D721Med (cell line): Measurements from ENCODE around the gene ASMTL.

Experiments
- DNase-seq: peaks from one replicate; pipeline ENCODE4 v3.0.0; 2011; ENCODE audit warnings: low spot score; ENCODE audit not compliant: insufficient read length
- FAIRE-seq: peaks from 2 replicates; lab custom pipeline; 2011; peaks lifted over from hg19 to GRCh38; lab: Jason Lieb, UNC
- TF ChIP-seq, protein P1 (sequence below): IDR thresholded peaks from 2 replicates; pipeline ENCODE4 v1.5.1; 2012; ENCODE audit warnings: mild to moderate bottlenecking, control low read depth; ENCODE audit not compliant: insufficient read depth; ENCODE audit errors: missing control alignments

The ASMTL gene

DNA sequence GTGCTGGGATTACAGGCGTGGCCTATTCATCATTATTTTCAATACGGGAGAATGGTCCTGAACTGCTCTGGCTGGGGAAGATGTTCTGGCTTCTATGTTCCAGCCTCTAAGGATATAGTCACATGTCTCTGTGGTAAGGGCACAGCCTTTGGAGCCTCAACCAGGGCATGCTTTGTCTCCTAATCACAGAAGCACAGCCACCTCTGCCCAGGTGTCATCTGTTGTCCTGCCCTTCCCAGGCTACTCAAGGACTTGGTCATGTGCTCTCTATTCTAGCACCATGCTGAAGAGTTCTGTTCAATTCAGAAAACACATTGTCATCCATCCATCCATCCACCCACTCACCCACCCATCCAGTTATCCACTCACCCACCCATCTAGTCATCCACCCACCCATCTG lies 29.5 kb downstream of the ASMTL start:
- TF ChIP-seq, protein P1, sequence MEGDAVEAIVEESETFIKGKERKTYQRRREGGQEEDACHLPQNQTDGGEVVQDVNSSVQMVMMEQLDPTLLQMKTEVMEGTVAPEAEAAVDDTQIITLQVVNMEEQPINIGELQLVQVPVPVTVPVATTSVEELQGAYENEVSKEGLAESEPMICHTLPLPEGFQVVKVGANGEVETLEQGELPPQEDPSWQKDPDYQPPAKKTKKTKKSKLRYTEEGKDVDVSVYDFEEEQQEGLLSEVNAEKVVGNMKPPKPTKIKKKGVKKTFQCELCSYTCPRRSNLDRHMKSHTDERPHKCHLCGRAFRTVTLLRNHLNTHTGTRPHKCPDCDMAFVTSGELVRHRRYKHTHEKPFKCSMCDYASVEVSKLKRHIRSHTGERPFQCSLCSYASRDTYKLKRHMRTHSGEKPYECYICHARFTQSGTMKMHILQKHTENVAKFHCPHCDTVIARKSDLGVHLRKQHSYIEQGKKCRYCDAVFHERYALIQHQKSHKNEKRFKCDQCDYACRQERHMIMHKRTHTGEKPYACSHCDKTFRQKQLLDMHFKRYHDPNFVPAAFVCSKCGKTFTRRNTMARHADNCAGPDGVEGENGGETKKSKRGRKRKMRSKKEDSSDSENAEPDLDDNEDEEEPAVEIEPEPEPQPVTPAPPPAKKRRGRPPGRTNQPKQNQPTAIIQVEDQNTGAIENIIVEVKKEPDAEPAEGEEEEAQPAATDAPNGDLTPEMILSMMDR: no peak
- DNase-seq (no peak), FAIRE-seq (no peak)

DNA sequence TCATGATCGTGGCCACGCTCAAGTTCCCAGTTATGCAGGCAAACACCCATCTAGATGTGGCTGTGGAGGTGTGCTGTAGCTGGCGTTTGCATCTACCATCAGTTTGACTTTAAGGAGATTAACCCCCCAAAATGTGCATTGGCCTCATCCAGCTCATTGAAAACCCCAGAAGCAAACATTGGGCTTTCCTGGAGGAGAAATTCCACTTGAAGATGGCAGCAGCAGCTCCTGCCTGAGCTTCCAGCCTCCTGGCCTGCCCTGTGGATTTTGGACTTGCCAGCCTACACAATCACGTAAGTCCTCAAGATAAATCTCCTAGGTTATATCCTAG lies 30.6 kb downstream of the ASMTL start:
- FAIRE-seq: no peak

GRCh38 chrX:1421433-1422134 lies 31.1 kb downstream of the ASMTL start:
- TF ChIP-seq, protein P1: no peak
- no peak for FAIRE-seq
- no peak for DNase-seq

More for the DNA sequence above, 30.6 kb downstream of the ASMTL start:
- TF ChIP-seq, protein P1: no peak
- no peak for DNase-seq

- DNase-seq (no peak), FAIRE-seq (no peak)
- TF ChIP-seq, protein P1: no peak
Measured at GRCh38 chrX:1420371-1420770, 32.3 kb downstream of the ASMTL start.

- TF ChIP-seq, protein P1: no peak
- DNase-seq (no peak), FAIRE-seq (no peak)
Measured at GRCh38 chrX:1419545-1420355, 33.0 kb downstream of the ASMTL start.

DNA sequence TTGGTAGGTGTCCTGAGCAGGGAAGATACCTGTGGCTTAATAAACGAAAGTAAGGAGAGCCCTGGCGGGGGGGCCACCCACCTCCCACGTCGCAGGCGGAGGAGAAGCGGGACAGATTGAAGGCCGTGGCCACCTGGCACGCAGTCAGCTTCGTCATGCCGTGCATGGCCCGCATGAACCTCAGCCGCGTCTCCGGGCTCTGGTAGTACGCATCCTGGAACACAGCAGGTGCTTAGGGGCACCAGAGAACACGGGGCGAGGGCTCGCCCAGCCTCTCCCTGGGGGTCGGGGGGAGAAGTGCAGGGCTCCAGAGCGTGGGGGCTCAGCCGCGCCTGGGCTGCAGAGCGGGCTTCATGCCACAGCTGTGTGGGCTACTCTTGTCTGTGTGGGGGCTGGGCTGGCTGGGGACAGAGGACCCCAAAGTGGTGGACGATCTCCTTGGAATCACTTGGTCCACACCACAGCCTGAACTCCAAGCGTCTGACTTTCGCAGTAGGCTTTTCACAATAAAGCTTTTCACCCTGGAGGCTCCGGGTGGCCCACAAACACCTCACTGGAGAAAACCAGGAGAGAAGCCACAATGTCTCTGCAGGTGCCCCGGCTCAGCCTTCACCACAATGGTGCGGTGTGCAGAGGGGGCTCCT lies 33.7 kb downstream of the ASMTL start:
- TF ChIP-seq, protein P1: no peak
- FAIRE-seq (no peak), DNase-seq (no peak)
